ENCODE measurements around the gene CCDC34.

The CCDC34 gene

GRCh38 chr11:27409049-27409448, 46.0 kb upstream of the CCDC34 start:
- no peak for TF ChIP-seq CTCF (IDR thresholded peaks at IDR 0.05)
- Histone ChIP-seq H3K4me3 (no peak overlapping the region), H3K36me3 (peaks cover 0 to 4% (median 0%) of the 10 kb centered on the region in 3 donors), H3K4me1 (peaks cover 0 to 51% (median 28%) of the 10 kb centered on the region in 4 donors), H3K27me3 (no peaks in the 10 kb centered on the region), H3K27ac (peak overlapping the region; percentile 24 to 42), H3K9me3 (no peaks in the 10 kb centered on the region)
- peak in 1 of 2 donors; percentile 23 for DNase-seq
- intact Hi-C loops (cut with DNase I; ENCODE audit: low total_unique reads), result loop anchor here (10.0 kb wide), 1 partner anchor 66 kb away; the partner anchor contains the start of gene LGR4

GRCh38 chr11:27408246-27408800, 45.3 kb upstream of the CCDC34 start:
- H3K4me3 ChIP-seq, result no peak overlapping the region
- no peaks in the 10 kb centered on the region for H3K9me3 ChIP-seq
- H3K27ac ChIP-seq, result peak overlapping the region; percentile 24 to 42
- no peaks in the 10 kb centered on the region for H3K27me3 ChIP-seq
- H3K36me3 ChIP-seq, result peaks cover 0 to 4% (median 0%) of the 10 kb centered on the region in 3 donors
- DNase-seq, result no peak
- no peak for TF ChIP-seq CTCF (IDR thresholded peaks at IDR 0.05)
- intact Hi-C loops (cut with DNase I; ENCODE audit: low total_unique reads), result loop anchor here (10.0 kb wide), 1 partner anchor 66 kb away; the partner anchor contains the start of gene LGR4
- peaks cover 0 to 52% (median 29%) of the 10 kb centered on the region in 4 donors for H3K4me1 ChIP-seq

GRCh38 chr11:27406498-27407354, 43.7 kb upstream of the CCDC34 start:
- peaks cover 0 to 52% (median 29%) of the 10 kb centered on the region in 4 donors for H3K4me1 ChIP-seq
- H3K27me3 ChIP-seq, result no peaks in the 10 kb centered on the region
- intact Hi-C loops (cut with DNase I; ENCODE audit: low total_unique reads), result loop anchor here (10.0 kb wide), 1 partner anchor 68 kb away; the partner anchor contains the start of gene LGR4
- H3K4me3 ChIP-seq, result no peak overlapping the region
- H3K9me3 ChIP-seq, result no peaks in the 10 kb centered on the region
- peak overlapping the region in 1 of 2 donors; percentile 28 for H3K27ac ChIP-seq
- no peak for TF ChIP-seq CTCF (IDR thresholded peaks at IDR 0.05)
- DNase-seq, result no peak
- H3K36me3 ChIP-seq, result peaks cover 0 to 4% (median 0%) of the 10 kb centered on the region in 3 donors

GRCh38 chr11:27405134-27405533, 42.1 kb upstream of the CCDC34 start:
- no peaks in the 10 kb centered on the region for H3K27me3 ChIP-seq
- H3K9me3 ChIP-seq, result no peaks in the 10 kb centered on the region
- no peak for TF ChIP-seq CTCF (IDR thresholded peaks at IDR 0.05)
- intact Hi-C loops (cut with DNase I; ENCODE audit: low total_unique reads), result loop anchor here (10.0 kb wide), 1 partner anchor 70 kb away; the partner anchor contains the start of gene LGR4
- no peak for DNase-seq
- no peak overlapping the region for H3K4me3 ChIP-seq
- no peaks in the 10 kb centered on the region for H3K36me3 ChIP-seq
- peaks cover 0 to 52% (median 29%) of the 10 kb centered on the region in 4 donors for H3K4me1 ChIP-seq
- peak overlapping the region; percentile 27 to 29 for H3K27ac ChIP-seq

GRCh38 chr11:27404427-27404826, 41.4 kb upstream of the CCDC34 start:
- no peak for DNase-seq
- TF ChIP-seq CTCF (IDR thresholded peaks at IDR 0.05), result no peak
- intact Hi-C loops (cut with DNase I; ENCODE audit: low total_unique reads), result loop anchor here (10.0 kb wide), 1 partner anchor 70 kb away; the partner anchor contains the start of gene LGR4

More at GRCh38 chr11:27404427-27404826, 41.4 kb upstream of the CCDC34 start:
- H3K36me3 ChIP-seq, result no peaks in the 10 kb centered on the region
- H3K27me3 ChIP-seq, result no peaks in the 10 kb centered on the region
- H3K27ac ChIP-seq, result peak overlapping the region; percentile 27 to 29
- peaks cover 0 to 48% (median 28%) of the 10 kb centered on the region in 4 donors for H3K4me1 ChIP-seq
- no peak overlapping the region for H3K4me3 ChIP-seq
- H3K9me3 ChIP-seq, result no peaks in the 10 kb centered on the region

Measured in tibial artery (tissue), 4 donors.